Measurements from ENCODE around the gene CDC25B.
"Not testable (repeated sequence)": the region's sequence is repeated elsewhere in the genome, so short reads cannot be mapped to it uniquely, and the experiment has no call there.

CDC25B gene

DNA sequence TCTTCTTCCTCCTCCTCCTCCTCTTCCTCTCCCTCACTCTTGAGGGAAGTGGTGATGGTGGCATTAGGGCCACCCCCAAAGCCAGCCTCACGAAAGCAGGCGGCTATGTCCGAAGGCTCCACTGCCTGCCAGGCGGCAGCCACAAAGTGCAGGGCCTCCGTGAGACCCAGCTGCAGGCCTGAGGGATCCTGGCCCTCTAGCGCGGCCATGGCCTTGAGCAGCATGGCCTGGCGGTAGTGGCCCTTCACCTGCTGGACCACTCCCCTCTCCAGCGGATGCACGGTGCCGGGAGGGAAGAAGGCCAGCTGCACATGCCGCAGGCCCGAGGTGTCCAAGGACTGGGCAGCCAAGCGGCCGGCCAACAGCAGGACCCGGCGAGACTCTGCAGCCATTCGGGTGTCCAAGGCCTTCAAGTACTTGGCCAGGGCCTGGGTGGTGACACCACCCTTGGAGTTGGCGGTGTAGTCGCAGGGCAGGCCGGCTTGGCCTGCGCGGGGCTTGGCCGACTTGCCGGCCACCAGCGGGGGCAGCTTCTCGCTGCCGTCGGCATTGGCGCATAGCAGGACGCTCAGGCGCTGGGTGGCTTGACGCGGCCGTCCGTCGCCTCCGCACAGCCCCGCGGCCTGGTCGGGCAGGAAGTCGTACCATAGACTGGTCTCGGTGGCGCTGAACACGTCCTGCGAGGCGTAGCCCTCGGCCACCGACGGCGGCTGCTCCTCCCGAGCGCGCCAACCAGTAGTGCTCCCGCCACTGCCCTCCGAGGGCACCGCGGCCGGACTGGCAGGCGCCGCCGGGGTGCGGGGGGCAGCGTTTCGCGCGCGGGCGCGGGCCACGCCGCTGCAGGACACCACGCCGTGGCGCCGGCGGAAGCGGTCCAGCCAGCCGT, 10.6 kb upstream of the CDC25B start:
- Mint-ChIP-seq H3K4me3 (peak overlapping the region; percentile 51), H3K27ac (no peak overlapping the region), H3K27me3 (no peaks in the 10 kb centered on the region), H3K9me3 (no peaks in the 10 kb centered on the region), H3K4me1 (peaks cover 35% of the 10 kb centered on the region), H3K36me3 (peaks cover 4% of the 10 kb centered on the region)
- DNase-seq (ENCODE audit: low spot score in 2 of 2) (no peak), ATAC-seq (ENCODE audit: low read depth) (no peak)

DNA sequence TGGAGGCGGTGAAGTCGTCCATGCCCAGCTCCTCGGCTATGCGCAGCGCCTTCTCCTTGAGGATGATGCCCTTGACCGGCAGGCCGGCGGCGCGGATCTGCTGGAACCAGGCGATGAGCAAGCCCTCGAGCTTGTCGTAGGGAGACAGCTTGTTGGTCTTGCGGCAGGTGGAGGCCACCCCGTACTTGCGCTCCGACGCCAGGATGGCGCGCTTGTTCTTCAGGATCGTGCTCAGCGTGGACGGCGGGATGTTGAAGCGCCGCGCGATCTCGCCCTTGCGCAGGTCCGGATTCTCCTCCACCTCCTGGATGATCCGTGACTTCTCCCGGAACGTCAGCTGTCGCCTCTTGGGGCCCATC, 10.0 kb upstream of the CDC25B start:
- H3K27me3 Mint-ChIP-seq: no peaks in the 10 kb centered on the region
- H3K36me3 Mint-ChIP-seq: peaks cover 4% of the 10 kb centered on the region
- H3K4me3 Mint-ChIP-seq: peak overlapping the region; percentile 85
- ATAC-seq (ENCODE audit: low read depth) (peak; percentile 16), DNase-seq (ENCODE audit: low spot score in 2 of 2) (no peak)
- peaks cover 29% of the 10 kb centered on the region for H3K4me1 Mint-ChIP-seq
- H3K9me3 Mint-ChIP-seq: no peaks in the 10 kb centered on the region
- no peak overlapping the region for H3K27ac Mint-ChIP-seq

DNA sequence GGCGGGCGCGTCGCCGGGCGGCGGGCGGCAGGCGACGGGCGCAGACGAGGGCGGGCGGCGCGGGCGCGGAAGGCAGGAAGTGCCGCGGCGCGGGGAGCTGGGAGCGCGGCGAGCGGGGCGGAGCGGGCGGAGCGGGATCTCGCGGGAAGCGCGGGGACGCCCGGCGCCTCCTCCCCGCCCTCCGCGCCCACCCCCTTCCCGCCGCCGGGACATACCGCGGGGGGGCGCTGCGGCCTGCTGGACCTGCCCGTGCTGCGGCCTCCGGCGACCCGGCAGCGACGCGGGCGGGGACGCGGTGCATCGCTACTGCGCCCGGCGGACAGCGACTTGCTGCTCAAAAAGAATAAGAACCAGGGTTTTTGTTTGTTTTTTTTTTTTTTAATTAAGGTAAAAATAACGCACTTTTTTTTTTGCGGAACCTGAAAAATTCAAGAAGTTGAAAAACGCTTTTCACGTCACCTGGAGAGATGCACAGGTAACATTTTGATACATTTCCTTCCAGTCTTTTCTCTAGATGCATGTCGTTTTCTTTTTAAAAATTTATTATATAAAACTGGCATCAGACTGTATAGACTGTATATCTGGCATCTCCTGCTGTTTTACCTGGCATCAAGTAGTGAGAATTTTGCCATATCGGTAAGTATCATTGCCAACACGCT, 9.3 kb upstream of the CDC25B start, which contains the start of gene CENPB:
TSS of gene CENPB (minus strand) at position 76 of the 659 bp plus-strand sequence. CDS start 257 bp downstream, outside the sequence.
- ATAC-seq (ENCODE audit: low read depth) (peak; percentile 92), DNase-seq (ENCODE audit: low spot score in 2 of 2) (peak; percentile 91 to 97)
- Mint-ChIP-seq H3K36me3 (peaks cover 4% of the 10 kb centered on the region), H3K4me1 (peaks cover 23% of the 10 kb centered on the region), H3K27me3 (no peaks in the 10 kb centered on the region), H3K9me3 (no peaks in the 10 kb centered on the region), H3K27ac (peak within 1 kb of the TSS; percentile 35), H3K4me3 (peak within 1 kb of the TSS; percentile 85)

DNA sequence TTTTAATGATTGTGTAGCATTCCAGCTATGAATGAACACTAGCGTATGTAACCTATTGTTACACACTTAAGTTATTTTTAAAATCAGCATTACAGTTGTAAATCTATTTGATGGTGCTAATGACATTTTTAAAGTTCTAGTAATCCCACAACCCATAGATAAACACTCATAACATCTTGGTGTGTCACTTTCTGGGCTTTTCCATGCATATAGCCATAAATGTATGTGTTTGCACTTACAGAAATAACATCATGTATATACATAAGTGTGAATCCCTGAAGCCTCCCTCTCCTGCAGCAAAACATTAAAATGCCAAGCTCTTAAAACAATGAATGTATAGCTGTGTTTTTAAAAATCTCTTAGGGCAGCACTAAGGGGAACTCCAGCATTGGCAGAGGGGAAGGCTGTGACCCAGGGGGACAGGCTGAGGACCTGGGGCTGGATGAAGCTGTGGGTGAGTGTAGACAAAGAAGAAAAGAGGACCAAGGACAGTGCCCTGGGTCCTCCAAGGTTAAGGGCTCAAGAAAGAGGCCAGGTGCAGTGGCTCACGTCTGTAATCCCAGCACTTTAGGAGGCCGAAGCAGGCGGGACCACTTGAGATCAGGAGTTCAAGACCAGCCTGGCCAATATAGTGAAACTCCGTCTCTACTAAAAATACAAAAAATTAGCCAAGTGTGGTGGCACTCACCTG, 8.6 kb upstream of the CDC25B start:
- Mint-ChIP-seq H3K9me3 (no peaks in the 10 kb centered on the region), H3K4me3 (peak overlapping the region; percentile 43), H3K4me1 (peaks cover 22% of the 10 kb centered on the region), H3K36me3 (peaks cover 4% of the 10 kb centered on the region), H3K27me3 (no peaks in the 10 kb centered on the region), H3K27ac (peak overlapping the region; percentile 35)
- no peak for DNase-seq (ENCODE audit: low spot score in 2 of 2)
- no peak for ATAC-seq (ENCODE audit: low read depth)

- H3K4me3 Mint-ChIP-seq: peak overlapping the region; percentile 49
Observed at GRCh38 chr20:3788685-3789155, 7.4 kb upstream of the CDC25B start.

GRCh38 chr20:3789201-3789600, 6.9 kb upstream of the CDC25B start:
- peak overlapping the region; percentile 39 for H3K27ac Mint-ChIP-seq
- not testable (repeated sequence) for H3K4me3 Mint-ChIP-seq

More at GRCh38 chr20:3788685-3789155, 7.4 kb upstream of the CDC25B start:
- ATAC-seq (ENCODE audit: low read depth) (no peak), DNase-seq (ENCODE audit: low spot score in 2 of 2) (no peak)
- Mint-ChIP-seq H3K36me3 (peaks cover 4% of the 10 kb centered on the region), H3K9me3 (no peaks in the 10 kb centered on the region), H3K27me3 (no peaks in the 10 kb centered on the region), H3K27ac (peak overlapping the region; percentile 39), H3K4me1 (peaks cover 18% of the 10 kb centered on the region)

GRCh38 chr20:3794168-3794567, 1.9 kb upstream of the CDC25B start:
- not testable (repeated sequence) for H3K4me3 Mint-ChIP-seq; H3K36me3 Mint-ChIP-seq; DNase-seq (ENCODE audit: low spot score in 2 of 2); ATAC-seq (ENCODE audit: low read depth); H3K9me3 Mint-ChIP-seq; H3K27me3 Mint-ChIP-seq; H3K27ac Mint-ChIP-seq
- peaks cover 26% of the 10 kb centered on the region for H3K4me1 Mint-ChIP-seq

More at GRCh38 chr20:3789201-3789600, 6.9 kb upstream of the CDC25B start:
- ATAC-seq (ENCODE audit: low read depth); H3K36me3 Mint-ChIP-seq; DNase-seq (ENCODE audit: low spot score in 2 of 2); H3K27me3 Mint-ChIP-seq; H3K9me3 Mint-ChIP-seq: not testable (repeated sequence)
- peaks cover 18% of the 10 kb centered on the region for H3K4me1 Mint-ChIP-seq

DNA sequence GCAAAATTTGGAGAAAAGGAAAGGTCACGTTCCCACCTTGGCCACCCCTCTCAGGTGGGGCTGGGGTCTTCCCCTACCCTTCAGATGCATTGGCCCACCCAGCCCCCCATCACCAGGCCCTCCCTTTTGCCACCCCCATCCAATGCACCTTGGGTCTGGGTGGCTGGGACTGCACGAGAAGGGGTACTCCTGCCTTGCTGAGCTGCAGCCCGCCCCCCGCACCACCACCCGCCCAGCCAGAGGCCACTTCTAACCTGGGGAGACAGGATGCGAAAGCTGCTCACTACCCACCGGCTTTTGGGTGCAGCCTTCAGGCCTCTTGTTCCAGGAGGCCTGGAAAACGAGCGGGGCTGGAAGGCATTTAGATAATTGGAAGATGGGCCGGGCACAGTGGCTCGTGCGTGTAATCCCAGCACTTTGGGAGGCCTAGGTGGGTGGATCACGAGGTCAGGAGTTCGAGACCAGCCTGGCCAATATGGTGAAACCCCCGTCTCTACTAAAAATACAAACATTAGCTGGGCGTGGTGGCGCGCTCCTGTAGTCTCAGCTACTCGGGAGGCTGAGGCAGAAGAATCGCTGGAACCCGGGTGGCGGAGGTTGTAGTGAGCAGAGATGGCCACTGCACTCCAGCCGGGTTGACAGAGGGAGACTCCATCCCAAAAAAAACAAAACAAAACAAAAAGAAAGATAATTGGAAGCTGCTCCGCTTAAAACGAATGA, 1.2 kb upstream of the CDC25B start:
- DNase-seq (ENCODE audit: low spot score in 2 of 2): no peak
- peaks cover 32% of the 10 kb centered on the region for H3K4me1 Mint-ChIP-seq
- H3K9me3 Mint-ChIP-seq: no peaks in the 10 kb centered on the region
- H3K27me3 Mint-ChIP-seq: no peaks in the 10 kb centered on the region
- H3K36me3 Mint-ChIP-seq: no peaks in the 10 kb centered on the region
- H3K27ac Mint-ChIP-seq: no peak overlapping the region
- H3K4me3 Mint-ChIP-seq: peak overlapping the region; percentile 91
- ATAC-seq (ENCODE audit: low read depth): no peak

GRCh38 chr20:3796477-3797225, 541 bp downstream of the CDC25B start:
- no peak for DNase-seq (ENCODE audit: low spot score in 2 of 2)
- no peaks in the 10 kb centered on the region for H3K27me3 Mint-ChIP-seq
- H3K4me1 Mint-ChIP-seq: peaks cover 40% of the 10 kb centered on the region
- no peaks in the 10 kb centered on the region for H3K9me3 Mint-ChIP-seq
- H3K27ac Mint-ChIP-seq: peak overlapping the region; percentile 53
- ATAC-seq (ENCODE audit: low read depth): no peak
- peaks cover 2% of the 10 kb centered on the region for H3K36me3 Mint-ChIP-seq
- H3K4me3 Mint-ChIP-seq: peak overlapping the region; percentile 91

GRCh38 chr20:3797226-3797545, 1.1 kb downstream of the CDC25B start:
- H3K36me3 Mint-ChIP-seq: peaks cover 2% of the 10 kb centered on the region
- peak overlapping the region; percentile 53 for H3K27ac Mint-ChIP-seq
- DNase-seq (ENCODE audit: low spot score in 2 of 2) (no peak), ATAC-seq (ENCODE audit: low read depth) (no peak)
- H3K27me3 Mint-ChIP-seq: no peaks in the 10 kb centered on the region
- H3K4me1 Mint-ChIP-seq: peaks cover 40% of the 10 kb centered on the region
- H3K9me3 Mint-ChIP-seq: no peaks in the 10 kb centered on the region
- peak overlapping the region; percentile 91 for H3K4me3 Mint-ChIP-seq

GRCh38 chr20:3797592-3798372, 1.7 kb downstream of the CDC25B start:
- DNase-seq (ENCODE audit: low spot score in 2 of 2) (no peak), ATAC-seq (ENCODE audit: low read depth) (no peak)
- Mint-ChIP-seq H3K27ac (peak overlapping the region; percentile 91), H3K36me3 (peaks cover 7% of the 10 kb centered on the region), H3K27me3 (no peaks in the 10 kb centered on the region), H3K9me3 (no peaks in the 10 kb centered on the region), H3K4me3 (peak overlapping the region; percentile 91), H3K4me1 (peaks cover 44% of the 10 kb centered on the region)

- Mint-ChIP-seq H3K27ac (peak overlapping the region; percentile 91), H3K36me3 (peaks cover 10% of the 10 kb centered on the region), H3K4me1 (peaks cover 46% of the 10 kb centered on the region), H3K9me3 (no peaks in the 10 kb centered on the region), H3K27me3 (no peaks in the 10 kb centered on the region), H3K4me3 (peak overlapping the region; percentile 91)
- DNase-seq (ENCODE audit: low spot score in 2 of 2) (no peak), ATAC-seq (ENCODE audit: low read depth) (no peak)
Observed at GRCh38 chr20:3798373-3798768, 2.3 kb downstream of the CDC25B start.

All from memory B cell (primary cell).